Ascending aorta (tissue), 2 donors: ENCODE measurements around the gene FGA. TPM values are rescaled to one million over a fixed set of nuclear protein-coding genes. Genes with fewer than 3 reads are reported as not detected.

Source experiments
- DNase-seq, 2 donors: peaks; one replicate each; pipeline ENCODE4 v3.0.0-alpha.2; 2019; ENCODE audit warnings: low spot score in 2 of 2
- H3K27ac ChIP-seq, 2 donors: fragments of 200-600 bp; sonication (generic); one replicate each; pipeline ENCODE4 v1.5.1; 2016 to 2017; ENCODE audit warnings: mild to moderate bottlenecking in 1 of 2
- H3K27me3 ChIP-seq: fragments of 200-600 bp; sonication (generic); one replicate; pipeline ENCODE4 v1.5.1; 2017
- H3K36me3 ChIP-seq, 2 donors: fragments of 200-600 bp; sonication (generic); one replicate each; pipeline ENCODE4 v1.5.1; 2016
- H3K4me1 ChIP-seq, 2 donors: fragments of 200-600 bp; sonication (generic); one replicate each; pipeline ENCODE4 v1.5.1; 2016 to 2017; ENCODE audit warnings: mild to moderate bottlenecking in 1 of 2
- H3K4me3 ChIP-seq, 2 donors: fragments of 200-600 bp; sonication (generic); one replicate each; pipeline ENCODE4 v1.5.1; 2016 to 2017; ENCODE audit warnings: mild to moderate bottlenecking in 1 of 2
- H3K9me3 ChIP-seq, 2 donors: fragments of 200-600 bp; sonication (generic); one replicate each; pipeline ENCODE4 v1.5.1; 2016
- CTCF ChIP-seq, 3 experiments: fragments of 200-600 bp in 2 of 3; fragments of 450-650 bp in 1 of 3; sonication (generic) in 2 of 3; IDR thresholded peaks; one replicate each; pipeline ENCODE4 v1.5.1; 2016 to 2019; ENCODE audit warnings: antibody characterized with exemption in 3 of 3, mild to moderate bottlenecking in 1 of 3, moderate library complexity in 1 of 3
- intact Hi-C: fragments of 100-400 bp; cut with DNase I; formaldehyde crosslinking; loops from one replicate; pipeline ENCODE4 v1.15.1; 2023
- total RNA-seq: library from RNA; depleted of rRNA; stranded (reverse); fragments of >200 nt; gene quantifications from one replicate; pipeline ENCODE4 v1.1.0, GENCODE V29; 2016

Gene FGA
- total RNA-seq, 1 donor from 2014 or later, result 47.6 TPM

GRCh38 chr4:154608361-154609252 is 18.1 kb upstream of the FGA start:
- H3K4me3 ChIP-seq, result no peak overlapping the region
- DNase-seq, result no peak
- no peaks in the 10 kb centered on the region for H3K4me1 ChIP-seq
- no peaks in the 10 kb centered on the region for H3K9me3 ChIP-seq
- intact Hi-C loops, result no loop called here
- no peaks in the 10 kb centered on the region for H3K27me3 ChIP-seq
- H3K27ac ChIP-seq, result no peak overlapping the region
- H3K36me3 ChIP-seq, result no peaks in the 10 kb centered on the region
- no peak for TF ChIP-seq CTCF (IDR thresholded peaks at IDR 0.05)

GRCh38 chr4:154606728-154607723 is 16.5 kb upstream of the FGA start:
- intact Hi-C loops, result no loop called here
- Histone ChIP-seq H3K36me3 (no peaks in the 10 kb centered on the region), H3K27ac (no peak overlapping the region), H3K4me1 (no peaks in the 10 kb centered on the region), H3K27me3 (no peaks in the 10 kb centered on the region), H3K9me3 (no peaks in the 10 kb centered on the region), H3K4me3 (no peak overlapping the region)
- TF ChIP-seq CTCF (IDR thresholded peaks at IDR 0.05), result no peak
- no peak for DNase-seq

GRCh38 chr4:154604696-154605200 is 14.2 kb upstream of the FGA start:
- H3K27ac ChIP-seq, result no peak overlapping the region
- intact Hi-C loops, result no loop called here
- no peak for TF ChIP-seq CTCF (IDR thresholded peaks at IDR 0.05)

GRCh38 chr4:154603033-154603943 is 12.7 kb upstream of the FGA start:
- H3K27me3 ChIP-seq, result no peaks in the 10 kb centered on the region
- no peak overlapping the region for H3K27ac ChIP-seq
- no peak overlapping the region for H3K4me3 ChIP-seq
- TF ChIP-seq CTCF (IDR thresholded peaks at IDR 0.05), result no peak
- H3K9me3 ChIP-seq, result no peaks in the 10 kb centered on the region
- H3K36me3 ChIP-seq, result no peaks in the 10 kb centered on the region
- no peak for DNase-seq
- no peaks in the 10 kb centered on the region for H3K4me1 ChIP-seq
- intact Hi-C loops, result no loop called here

More at GRCh38 chr4:154604696-154605200, 14.2 kb upstream of the FGA start:
- H3K4me1 ChIP-seq, result no peaks in the 10 kb centered on the region
- H3K4me3 ChIP-seq, result no peak overlapping the region
- H3K9me3 ChIP-seq, result no peaks in the 10 kb centered on the region
- no peak for DNase-seq
- H3K36me3 ChIP-seq, result no peaks in the 10 kb centered on the region
- H3K27me3 ChIP-seq, result no peaks in the 10 kb centered on the region
